HG02852 (cell line): ENCODE data around the gene CAMK2G.

Source experiments
- ATAC-seq: cut with Tn5 transposase; IDR thresholded peaks from one replicate; pipeline ENCODE4 v1.9.1; 2021; ENCODE audit warnings: mild to moderate bottlenecking, moderate library complexity; ENCODE audit not compliant: unreplicated experiment

The CAMK2G gene

DNA sequence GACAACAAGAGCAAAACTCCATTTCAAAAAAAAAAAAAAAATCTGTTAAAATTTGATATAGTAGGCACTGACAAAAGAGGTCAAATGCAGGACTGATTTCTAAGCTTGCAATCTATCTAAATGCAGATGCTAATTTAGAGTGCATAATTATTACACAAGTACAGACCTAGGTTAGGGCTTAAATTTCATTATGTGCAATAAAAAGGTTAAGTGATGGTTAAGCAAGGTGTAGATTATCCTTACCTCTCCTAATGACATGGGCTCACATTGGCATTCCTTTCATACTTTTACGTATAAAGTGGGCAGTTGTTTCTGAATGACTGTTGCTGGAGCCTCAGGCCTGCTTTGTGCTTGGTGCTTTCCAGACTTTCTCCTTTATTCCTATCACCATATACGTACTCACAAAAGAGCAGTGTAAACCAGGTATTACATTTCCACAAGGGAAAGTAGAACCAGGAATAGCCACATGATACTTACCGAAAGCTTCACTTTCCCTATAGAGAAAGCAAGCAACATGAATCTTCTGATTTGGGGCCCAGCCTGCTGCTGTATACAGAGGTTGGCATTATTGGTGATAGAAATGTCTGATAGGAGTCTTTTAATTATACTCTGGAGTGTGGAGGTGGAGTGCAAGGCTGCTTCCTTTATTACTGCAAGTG, 94.7 kb downstream of the CAMK2G start:
- ATAC-seq, result no peak

DNA sequence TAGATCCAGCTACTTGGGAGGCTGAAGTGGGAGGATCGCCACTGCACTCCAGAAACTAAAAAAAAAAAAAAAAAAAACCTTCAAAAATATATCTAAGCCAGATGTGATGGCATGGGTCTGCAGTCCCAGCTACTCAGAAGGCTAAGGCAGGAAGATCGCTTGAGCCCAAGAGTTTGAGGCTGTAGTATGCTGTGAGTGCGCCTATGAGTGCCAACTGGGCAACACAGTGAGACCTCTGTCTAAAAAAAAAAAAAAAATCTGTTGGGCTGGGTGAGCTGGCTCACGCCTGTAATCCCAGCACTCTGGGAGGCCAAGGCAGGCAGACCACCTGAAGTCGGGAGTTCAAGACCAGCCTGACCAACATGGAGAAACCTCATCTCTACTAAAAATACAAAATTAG, 95.3 kb downstream of the CAMK2G start:
- ATAC-seq, result no peak

DNA sequence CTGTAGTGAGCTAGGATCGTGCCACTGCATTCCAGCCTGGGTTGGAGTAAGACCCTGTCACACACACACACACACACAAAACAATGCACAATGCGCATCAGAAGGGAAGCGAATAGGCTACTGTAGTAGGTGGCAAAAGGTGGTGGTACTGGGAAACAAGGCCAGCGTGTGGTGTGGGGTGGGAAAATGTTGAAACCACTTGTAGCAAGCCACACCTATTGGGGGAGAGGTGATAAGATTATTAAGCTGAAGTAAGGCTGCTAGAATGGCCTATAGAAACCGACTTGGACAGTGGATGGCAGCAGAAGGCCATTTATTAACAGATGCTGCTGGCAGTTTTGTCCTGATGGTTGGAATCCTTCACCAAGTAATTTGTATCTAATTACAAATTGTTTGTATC, 99.7 kb downstream of the CAMK2G start:
- no peak for ATAC-seq

DNA sequence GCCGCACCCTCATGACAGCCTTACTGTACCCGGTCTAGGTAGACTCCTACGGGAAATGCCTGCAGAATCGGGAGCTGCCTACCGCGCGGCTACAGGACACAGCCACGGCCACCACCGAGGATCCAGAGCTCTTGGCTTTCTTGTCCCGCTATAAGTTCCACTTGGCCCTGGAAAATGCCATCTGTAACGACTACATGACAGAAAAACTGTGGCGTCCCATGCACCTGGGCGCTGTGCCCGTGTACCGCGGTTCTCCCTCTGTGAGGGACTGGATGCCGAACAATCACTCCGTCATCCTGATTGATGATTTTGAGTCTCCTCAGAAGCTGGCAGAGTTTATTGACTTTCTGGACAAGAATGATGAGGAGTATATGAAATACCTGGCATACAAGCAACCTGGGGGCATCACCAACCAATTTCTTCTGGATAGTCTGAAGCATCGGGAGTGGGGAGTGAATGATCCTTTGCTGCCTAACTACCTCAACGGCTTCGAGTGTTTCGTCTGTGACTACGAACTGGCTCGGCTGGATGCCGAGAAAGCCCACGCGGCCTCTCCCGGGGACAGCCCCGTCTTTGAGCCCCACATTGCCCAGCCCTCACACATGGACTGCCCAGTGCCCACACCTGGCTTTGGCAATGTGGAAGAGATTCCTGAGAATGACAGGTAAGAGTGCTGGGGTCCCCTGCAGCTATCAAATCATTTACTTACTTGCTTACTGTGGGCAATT, 101.0 kb downstream of the CAMK2G start:
- peak; percentile 2 for ATAC-seq

DNA sequence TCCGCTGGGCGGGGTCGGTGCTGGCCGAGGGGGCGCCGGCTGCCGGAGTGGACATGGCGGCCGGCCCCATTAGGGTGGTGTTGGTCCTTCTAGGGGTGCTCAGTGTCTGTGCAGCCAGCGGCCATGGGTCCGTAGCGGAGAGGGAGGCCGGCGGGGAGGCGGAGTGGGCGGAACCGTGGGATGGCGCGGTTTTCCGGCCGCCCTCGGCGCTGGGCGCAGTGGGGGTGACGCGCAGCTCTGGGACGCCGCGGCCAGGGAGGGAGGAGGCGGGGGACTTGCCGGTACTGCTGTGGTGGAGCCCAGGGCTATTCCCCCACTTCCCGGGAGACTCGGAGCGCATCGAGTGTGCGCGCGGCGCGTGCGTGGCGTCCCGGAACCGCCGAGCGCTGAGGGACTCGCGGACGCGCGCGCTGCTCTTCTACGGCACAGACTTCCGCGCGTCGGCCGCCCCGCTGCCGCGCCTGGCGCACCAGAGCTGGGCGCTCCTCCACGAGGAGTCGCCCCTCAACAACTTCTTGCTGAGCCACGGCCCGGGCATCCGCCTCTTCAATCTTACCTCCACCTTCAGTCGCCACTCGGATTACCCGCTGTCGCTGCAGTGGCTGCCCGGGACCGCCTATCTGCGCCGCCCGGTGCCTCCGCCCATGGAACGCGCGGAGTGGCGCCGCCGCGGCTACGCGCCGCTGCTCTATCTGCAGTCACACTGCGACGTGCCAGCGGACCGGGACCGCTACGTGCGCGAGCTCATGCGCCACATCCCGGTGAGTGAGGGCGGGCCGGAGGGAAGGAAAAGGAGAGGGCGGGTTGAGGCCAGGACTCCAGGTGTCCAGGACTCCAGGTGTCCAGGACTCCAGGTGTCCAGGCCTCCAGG, 101.8 kb downstream of the CAMK2G start:
- ATAC-seq, result peak; percentile 62

DNA sequence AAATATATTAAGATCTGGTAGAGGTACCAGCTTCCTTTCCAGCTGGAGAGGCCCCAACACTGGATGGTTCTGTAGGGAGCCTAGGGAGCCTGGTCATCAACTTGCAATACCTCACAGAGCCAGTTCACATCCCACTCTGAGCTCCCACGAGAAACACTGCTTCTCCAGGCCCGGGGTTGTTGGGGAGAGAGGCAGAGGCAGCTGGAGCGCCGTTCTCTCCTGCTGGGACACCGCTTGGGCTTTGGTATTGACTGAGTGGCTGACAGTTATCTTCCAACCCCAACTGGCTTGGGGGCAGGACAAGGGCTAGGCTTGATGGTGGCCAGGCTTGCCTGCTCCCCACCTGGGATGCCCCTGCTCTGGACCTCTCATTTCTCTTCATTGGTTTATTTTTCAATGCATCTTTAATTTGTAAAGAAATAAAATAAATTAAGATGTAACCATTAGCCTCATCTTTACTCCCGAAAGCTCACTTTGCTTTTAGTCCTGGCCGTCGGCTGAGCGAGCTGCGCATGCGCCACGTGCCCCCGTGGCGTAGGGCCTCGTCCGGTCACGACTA, 102.6 kb downstream of the CAMK2G start:
- ATAC-seq, result peak; percentile 46

DNA sequence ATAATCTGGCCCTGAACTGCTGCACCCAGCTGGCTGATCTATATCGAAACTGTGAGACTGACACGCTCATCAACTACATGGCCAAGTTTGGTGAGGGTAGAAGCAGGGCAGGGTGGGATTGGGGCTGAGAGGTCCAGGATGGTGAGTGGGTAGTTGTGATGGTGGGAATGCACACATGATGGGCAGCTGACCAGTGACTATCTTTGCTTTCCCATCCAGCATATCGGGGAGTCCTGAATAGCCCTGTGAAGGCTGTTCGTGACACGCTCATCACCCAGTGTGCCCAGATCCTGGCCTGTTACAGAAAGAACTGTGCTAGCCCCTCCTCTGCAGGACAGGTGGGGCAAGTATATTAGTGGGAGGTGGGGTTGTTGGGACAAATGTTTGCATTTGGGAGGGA, 105.0 kb downstream of the CAMK2G start:
- no peak for ATAC-seq

DNA sequence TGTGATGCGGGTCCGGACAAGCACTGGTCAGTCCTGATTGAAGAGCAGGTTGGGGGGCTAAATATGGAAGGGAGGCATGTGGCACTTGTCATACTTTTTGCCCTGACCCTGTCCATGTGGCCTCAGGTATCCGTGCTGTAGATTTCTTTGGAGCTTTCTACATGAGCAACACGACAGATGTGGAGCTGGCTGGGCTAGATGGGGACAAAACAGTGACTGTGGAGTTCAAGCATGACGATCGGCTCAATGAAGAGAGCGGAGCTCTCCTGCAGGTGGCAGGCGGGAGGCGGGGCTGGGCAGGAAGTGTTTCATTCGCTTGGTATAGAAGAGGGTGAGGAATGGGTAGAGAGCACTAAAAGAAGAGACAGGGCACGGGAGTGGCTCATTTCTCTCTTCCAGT, 105.5 kb downstream of the CAMK2G start:
- no peak for ATAC-seq

DNA sequence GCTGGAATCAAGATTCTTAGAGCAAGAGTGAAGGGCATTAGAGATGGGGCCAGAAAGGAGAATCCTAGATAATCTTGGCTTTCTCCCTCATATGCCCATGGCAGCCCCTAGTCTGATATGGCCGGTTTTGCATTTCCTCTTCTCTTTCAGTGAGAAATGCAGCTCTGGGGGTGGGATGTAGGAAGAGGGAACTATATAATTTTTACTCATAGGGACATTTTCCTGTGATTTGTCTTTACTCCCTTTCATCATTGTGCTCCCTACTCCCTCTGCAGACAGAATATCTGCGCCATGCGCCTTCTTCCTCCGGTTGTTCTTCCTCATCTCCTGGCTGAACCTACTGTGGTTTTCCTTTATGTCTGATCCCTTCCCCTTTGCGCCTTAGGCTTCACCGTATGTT, 109.3 kb downstream of the CAMK2G start:
- no peak for ATAC-seq

DNA sequence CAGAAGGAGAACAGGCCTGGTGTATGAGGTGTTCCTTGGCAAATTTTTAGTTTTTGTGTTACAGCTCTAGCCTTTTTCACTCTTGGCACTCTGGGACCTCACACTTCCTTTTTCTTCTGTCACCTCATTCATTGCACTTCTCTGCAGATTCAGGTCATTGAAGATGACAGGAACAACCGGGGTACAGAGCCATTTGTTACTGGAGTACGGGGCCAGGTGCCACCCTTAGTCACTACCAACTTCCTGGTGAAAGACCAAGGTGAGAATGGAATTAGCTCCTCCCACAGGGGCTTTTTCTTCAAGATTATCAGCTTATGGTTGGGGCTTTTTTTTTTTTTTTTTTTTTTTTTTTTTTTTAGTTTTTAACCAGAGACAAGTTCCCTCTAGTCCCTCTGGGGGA, 111.0 kb downstream of the CAMK2G start:
- no peak for ATAC-seq

DNA sequence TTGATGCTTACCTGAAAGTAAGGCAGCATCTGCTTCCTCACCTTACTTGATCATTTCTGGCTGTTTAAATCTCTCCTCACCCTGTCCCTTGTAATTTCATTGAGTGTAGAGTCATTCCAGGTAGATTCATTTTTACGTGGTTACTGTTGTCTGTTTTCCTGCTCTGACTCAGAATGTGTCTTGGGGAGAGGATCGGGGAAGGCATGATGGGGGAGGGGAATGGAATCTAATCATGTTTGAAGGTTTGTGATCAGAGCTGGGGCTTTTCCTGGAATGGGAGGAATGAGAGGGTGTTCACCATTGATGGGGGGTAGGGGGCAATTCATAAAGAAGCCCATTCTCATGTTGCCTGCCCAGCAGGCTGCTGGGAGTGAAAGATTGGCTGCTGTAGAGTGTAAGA, 111.4 kb downstream of the CAMK2G start:
- no peak for ATAC-seq
